GM10266 (cell line): Measurements from ENCODE around the gene DCAF6.

ENCODE experiments used
- DNase-seq: peaks from one replicate; pipeline ENCODE4 v3.0.0; 2012; ENCODE audit errors: extremely low spot score
- TF ChIP-seq, protein P1 (sequence below): IDR thresholded peaks from 2 replicates; pipeline ENCODE4 v1.5.1; 2012; ENCODE audit warnings: mild to moderate bottlenecking, low read depth; ENCODE audit not compliant: control insufficient read depth, insufficient read depth; ENCODE audit errors: missing control alignments

The DCAF6 gene

DNA sequence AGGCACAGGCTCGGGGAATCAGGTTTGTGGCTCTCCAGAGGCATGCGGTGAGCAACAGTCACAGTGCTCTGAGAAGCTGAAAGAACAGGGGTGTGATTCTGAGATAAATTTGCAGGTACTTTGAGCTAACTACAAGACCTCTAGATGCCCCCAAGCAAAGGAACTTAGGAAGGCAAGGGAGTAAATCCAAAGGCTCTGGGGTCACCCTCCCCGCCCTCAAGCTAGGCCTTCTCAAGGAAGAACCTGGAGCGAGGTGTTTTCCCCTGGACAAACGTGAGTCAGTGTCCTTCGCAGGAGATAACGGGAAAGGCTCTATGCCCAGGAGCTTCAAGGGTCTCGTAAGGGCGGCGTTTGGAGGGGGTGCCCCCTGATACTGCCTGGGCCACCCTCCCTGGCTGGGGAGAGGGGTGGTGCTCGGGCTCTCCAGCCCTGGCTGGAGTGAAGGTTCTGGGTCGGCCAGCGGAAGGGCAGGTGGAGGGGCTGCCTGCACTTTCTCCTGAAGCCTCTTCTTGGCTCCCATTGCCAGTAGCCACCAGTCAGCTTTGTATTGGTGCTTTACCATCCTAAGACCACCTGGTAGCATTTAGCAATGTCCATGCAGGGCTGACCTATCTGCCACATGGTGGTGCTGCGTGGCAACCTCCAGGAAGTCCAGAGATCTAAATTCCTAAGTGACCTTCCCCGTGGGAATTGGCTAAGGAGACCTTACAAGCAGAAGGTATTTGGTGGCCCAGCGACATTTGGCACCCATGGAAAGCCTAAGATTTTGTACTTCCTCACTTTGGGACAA, 156.3 kb downstream of the DCAF6 start:
- no peak for DNase-seq
- TF ChIP-seq, protein P1, sequence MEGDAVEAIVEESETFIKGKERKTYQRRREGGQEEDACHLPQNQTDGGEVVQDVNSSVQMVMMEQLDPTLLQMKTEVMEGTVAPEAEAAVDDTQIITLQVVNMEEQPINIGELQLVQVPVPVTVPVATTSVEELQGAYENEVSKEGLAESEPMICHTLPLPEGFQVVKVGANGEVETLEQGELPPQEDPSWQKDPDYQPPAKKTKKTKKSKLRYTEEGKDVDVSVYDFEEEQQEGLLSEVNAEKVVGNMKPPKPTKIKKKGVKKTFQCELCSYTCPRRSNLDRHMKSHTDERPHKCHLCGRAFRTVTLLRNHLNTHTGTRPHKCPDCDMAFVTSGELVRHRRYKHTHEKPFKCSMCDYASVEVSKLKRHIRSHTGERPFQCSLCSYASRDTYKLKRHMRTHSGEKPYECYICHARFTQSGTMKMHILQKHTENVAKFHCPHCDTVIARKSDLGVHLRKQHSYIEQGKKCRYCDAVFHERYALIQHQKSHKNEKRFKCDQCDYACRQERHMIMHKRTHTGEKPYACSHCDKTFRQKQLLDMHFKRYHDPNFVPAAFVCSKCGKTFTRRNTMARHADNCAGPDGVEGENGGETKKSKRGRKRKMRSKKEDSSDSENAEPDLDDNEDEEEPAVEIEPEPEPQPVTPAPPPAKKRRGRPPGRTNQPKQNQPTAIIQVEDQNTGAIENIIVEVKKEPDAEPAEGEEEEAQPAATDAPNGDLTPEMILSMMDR: peak; percentile 41

DNA sequence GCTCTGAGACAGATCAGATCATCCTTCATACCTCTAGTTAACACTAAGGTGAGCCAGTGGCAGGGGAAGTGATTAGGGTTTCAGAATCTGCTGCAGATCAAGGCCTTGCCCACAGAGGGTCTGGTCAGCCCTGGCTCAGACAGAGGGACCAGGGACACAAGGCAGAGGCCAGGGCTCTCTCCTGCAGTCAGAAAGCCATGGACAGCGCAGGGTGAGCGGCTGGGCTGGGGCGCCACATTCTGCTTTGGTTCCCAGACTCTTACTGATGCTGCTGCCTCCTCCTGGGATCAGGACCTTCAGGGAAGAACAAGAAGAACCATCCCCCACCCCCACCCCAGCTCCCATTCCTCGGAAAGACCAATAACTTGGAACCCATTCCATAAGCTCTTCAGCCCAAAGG, 157.1 kb downstream of the DCAF6 start:
- no peak for DNase-seq
- TF ChIP-seq, protein P1: no peak

DNA sequence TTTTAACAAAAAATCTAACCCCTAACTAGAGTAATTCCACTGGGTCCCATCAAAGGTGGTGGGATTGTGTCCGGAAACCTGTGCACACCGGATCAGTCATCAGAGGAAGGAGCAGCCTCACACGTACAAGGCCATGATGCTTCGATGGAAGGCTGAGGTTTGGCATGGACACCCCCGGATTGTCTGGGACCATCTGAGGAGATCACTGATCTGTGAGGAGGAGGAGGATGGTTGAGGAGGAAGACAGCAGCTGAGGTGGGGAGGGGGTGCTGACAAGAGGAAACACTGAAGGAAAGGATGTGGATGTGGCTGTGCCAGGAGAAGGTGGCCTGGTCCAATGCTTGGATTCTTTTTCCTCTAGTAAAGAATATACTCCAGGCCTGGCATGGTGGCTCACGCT, 159.0 kb downstream of the DCAF6 start:
- DNase-seq: no peak
- TF ChIP-seq, protein P1: no peak

DNA sequence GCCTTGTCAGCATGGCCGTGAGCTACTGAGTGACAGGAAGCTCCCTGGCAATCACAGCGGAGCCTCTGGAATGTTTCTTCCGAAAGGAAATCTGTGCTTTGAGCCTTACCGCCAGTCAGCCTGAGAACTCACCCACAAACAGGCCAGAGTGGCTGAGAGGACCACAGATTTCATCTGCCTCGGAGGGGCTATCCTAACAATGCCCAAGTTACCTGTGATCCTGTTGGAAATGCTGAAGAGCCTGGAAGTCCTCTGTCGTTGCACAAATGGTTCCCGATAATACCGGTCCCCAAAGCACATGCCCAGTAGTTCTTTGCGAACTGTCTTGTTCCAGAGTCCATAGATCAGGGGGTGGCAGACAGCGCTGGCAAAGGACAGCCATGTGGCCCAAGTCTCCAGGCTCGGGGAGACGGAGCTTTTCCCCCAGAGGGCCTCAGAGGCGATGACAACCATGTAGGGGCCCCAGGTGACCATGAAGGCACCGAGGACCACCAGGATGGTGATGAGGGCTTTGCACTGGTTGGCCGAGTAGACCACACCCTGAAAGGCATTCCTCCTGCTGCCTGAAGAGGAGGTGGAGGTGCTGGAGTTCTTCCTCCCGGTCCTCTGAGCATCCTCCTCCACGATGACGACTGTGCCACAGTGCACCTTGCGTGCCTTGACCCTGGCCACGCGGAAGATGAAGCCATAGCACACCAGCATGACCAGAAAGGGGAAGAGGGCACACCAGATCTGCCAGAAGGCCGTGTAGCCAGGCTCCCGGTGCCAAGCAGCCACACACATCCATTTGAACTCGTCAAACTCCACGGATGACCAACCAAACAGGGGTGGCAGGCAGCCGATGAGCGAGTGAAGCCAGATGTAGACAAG, 160.0 kb downstream of the DCAF6 start:
- DNase-seq: no peak

DNA sequence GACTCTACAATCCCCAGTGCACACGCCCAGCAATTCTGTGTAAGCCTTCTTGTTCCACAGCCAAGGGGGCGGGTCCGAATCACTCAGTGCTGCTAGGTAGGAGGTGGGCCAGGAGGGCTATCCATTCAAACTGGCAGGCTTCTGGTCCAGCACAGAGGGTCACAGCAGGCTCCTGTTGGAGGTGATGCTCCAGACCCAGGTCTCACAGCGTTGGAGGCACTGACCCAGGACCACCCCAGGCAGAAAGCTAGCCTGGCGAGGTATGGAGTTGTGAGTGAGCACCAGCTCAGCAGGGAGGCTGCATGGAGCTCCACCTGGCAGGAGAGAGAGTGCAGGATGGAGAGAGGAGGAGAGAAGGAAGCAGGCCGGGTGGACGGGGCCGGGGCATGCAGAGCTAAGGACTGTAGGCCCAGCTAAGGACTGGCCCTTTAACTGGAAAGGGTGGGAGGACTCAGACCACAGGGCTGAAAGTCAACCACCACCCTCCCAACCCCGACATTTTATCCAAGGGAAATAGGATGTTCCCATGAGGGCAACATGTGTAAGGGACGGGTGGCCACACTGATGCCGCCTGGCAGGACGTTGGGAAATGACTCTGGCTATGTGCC, 161.5 kb downstream of the DCAF6 start:
- TF ChIP-seq, protein P1: no peak
- DNase-seq: no peak

More for the DNA sequence above, 160.0 kb downstream of the DCAF6 start:
- TF ChIP-seq, protein P1: no peak

DNA sequence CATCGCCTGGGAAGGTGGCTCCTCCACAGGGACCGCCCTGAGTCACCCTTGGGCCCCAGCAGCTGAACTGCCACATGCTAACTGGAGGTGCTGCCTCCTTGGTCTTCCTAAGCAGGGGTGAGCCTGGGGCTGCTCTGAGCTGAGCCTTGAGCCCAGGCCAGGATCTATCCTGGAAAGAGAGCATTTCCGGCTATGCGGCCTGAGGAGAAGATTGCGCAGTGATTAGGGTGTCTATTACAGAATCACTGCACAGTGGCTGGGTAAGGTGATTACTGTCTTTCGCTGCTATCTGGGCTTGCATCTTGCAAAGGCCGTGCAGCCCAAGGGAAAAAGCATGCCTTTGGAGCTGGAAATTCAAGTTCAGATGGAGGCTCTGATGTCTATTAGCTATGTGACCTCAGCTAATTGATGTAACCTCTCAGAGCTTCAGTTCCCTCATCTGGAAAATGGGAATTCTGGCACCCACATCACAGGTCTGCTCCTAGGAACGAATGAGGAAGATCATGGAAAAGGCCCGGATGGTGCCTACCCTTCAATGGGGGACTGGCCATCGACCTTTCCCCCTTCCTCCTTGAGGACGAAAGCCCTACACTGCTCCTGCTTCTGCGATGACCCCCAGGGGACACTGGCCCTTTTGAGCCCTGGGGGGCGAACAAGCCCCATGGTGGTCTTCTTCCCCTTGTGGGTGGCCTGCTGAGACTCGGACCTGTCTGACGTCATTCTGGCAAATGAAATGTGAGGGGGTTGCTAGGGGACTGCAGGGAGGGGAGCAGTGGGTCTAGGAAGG, 162.2 kb downstream of the DCAF6 start:
- TF ChIP-seq, protein P1: no peak
- DNase-seq: no peak
